Neuron (in vitro differentiated cells): ENCODE measurements around the gene RIPOR2.
"Not testable (repeated sequence)": the region's sequence is repeated elsewhere in the genome, so short reads cannot be mapped to it uniquely, and the experiment has no call there.

Source experiments
- H2AFZ ChIP-seq: one replicate; pipeline ENCODE4 v1.6.1; 2013; ENCODE audit warnings: low read depth, mild to moderate bottlenecking, inconsistent platforms, low read length, moderate library complexity
- H3K27me3 ChIP-seq: one replicate; pipeline ENCODE4 v1.6.1; 2013; ENCODE audit warnings: low read length; ENCODE audit not compliant: insufficient read depth
- H3K36me3 ChIP-seq: one replicate; pipeline ENCODE4 v1.6.1; 2013; ENCODE audit warnings: low read length; ENCODE audit not compliant: insufficient read depth
- H3K4me1 ChIP-seq: one replicate; pipeline ENCODE4 v1.6.1; 2013; ENCODE audit warnings: low read length; ENCODE audit not compliant: insufficient read depth
- H3K4me3 ChIP-seq: 2 replicates; pipeline ENCODE4 v1.5.1; 2013; ENCODE audit warnings: mild to moderate bottlenecking, low read length, moderate library complexity
- H3K9me3 ChIP-seq: one replicate; pipeline ENCODE4 v1.6.1; 2013; ENCODE audit warnings: low read length

The RIPOR2 gene

DNA sequence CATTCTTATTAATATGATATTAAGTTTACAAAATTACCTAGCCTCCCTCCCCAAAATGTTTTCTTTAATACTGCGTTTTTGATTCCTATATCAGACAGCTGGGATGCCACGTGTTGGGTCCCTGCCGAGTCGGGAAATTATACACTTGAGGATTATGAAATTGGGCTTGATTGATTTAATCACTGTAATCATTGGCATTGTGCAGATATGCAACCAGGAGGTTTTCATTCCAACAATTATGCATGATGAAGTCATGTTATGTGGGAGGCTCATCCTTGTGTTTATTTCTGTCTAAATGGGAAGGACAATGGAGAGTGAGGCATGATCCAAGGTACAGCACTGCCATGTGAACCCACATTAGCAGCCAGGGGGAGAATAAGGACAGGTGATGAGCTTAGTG is 30.6 kb upstream of the RIPOR2 start:
- H3K4me3 ChIP-seq = no peak overlapping the region
- no peaks in the 10 kb centered on the region for H3K4me1 ChIP-seq
- no peak overlapping the region for H2AFZ ChIP-seq
- H3K27me3 ChIP-seq = no peaks in the 10 kb centered on the region
- no peaks in the 10 kb centered on the region for H3K36me3 ChIP-seq
- H3K9me3 ChIP-seq = no peaks in the 10 kb centered on the region

- H2AFZ ChIP-seq = no peak overlapping the region
- H3K4me1 ChIP-seq = no peaks in the 10 kb centered on the region
- no peaks in the 10 kb centered on the region for H3K27me3 ChIP-seq
- no peak overlapping the region for H3K4me3 ChIP-seq
- H3K9me3 ChIP-seq = no peaks in the 10 kb centered on the region
- H3K36me3 ChIP-seq = no peaks in the 10 kb centered on the region
Observed at GRCh38 chr6:24963887-24964570, 28.3 kb upstream of the RIPOR2 start.

GRCh38 chr6:24963339-24963738 is 27.6 kb upstream of the RIPOR2 start:
- Histone ChIP-seq H3K27me3 (no peaks in the 10 kb centered on the region), H3K36me3 (no peaks in the 10 kb centered on the region), H2AFZ (no peak overlapping the region), H3K4me3 (no peak overlapping the region), H3K4me1 (no peaks in the 10 kb centered on the region), H3K9me3 (no peaks in the 10 kb centered on the region)

- no peaks in the 10 kb centered on the region for H3K4me1 ChIP-seq
- no peaks in the 10 kb centered on the region for H3K36me3 ChIP-seq
- no peak overlapping the region for H2AFZ ChIP-seq
- H3K27me3 ChIP-seq = no peaks in the 10 kb centered on the region
- no peaks in the 10 kb centered on the region for H3K9me3 ChIP-seq
- no peak overlapping the region for H3K4me3 ChIP-seq
Observed at GRCh38 chr6:24961852-24962251, 26.1 kb upstream of the RIPOR2 start.

- no peak overlapping the region for H3K4me3 ChIP-seq
- no peaks in the 10 kb centered on the region for H3K4me1 ChIP-seq
- no peak overlapping the region for H2AFZ ChIP-seq
- H3K9me3 ChIP-seq = no peaks in the 10 kb centered on the region
- H3K36me3 ChIP-seq = no peaks in the 10 kb centered on the region
- no peaks in the 10 kb centered on the region for H3K27me3 ChIP-seq
Observed at GRCh38 chr6:24960991-24961475, 25.3 kb upstream of the RIPOR2 start.

DNA sequence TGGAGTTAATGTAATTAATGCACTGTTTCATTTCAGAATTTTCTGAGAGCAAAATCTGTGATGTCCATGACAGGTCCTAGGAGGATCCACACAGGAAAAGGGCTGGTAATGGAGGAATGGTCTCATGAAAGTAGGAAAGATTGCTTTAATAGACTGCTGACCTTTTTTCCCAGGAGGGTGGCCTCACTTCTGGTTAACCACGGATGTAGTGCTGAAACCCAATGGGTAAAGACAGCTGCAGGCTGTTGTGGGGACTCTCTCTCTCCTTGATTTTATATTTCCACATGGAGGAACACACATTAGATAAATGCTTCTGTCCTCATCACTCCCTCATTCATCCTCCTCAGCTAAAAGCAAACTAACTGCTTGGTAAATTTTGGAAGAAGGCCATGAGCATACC is 23.6 kb upstream of the RIPOR2 start:
- no peaks in the 10 kb centered on the region for H3K4me1 ChIP-seq
- no peaks in the 10 kb centered on the region for H3K36me3 ChIP-seq

GRCh38 chr6:24957199-24957598 is 21.4 kb upstream of the RIPOR2 start:
- no peaks in the 10 kb centered on the region for H3K27me3 ChIP-seq
- peaks cover 3% of the 10 kb centered on the region for H3K9me3 ChIP-seq
- no peak overlapping the region for H3K4me3 ChIP-seq
- H3K4me1 ChIP-seq = no peaks in the 10 kb centered on the region
- H2AFZ ChIP-seq = no peak overlapping the region
- H3K36me3 ChIP-seq = no peaks in the 10 kb centered on the region

More for the DNA sequence above, 23.6 kb upstream of the RIPOR2 start:
- no peak overlapping the region for H3K4me3 ChIP-seq
- no peak overlapping the region for H2AFZ ChIP-seq
- H3K27me3 ChIP-seq = no peaks in the 10 kb centered on the region
- H3K9me3 ChIP-seq = no peaks in the 10 kb centered on the region

GRCh38 chr6:24953726-24954125 is 18.0 kb upstream of the RIPOR2 start:
- no peaks in the 10 kb centered on the region for H3K27me3 ChIP-seq
- peaks cover 3% of the 10 kb centered on the region for H3K9me3 ChIP-seq
- H3K36me3 ChIP-seq = no peaks in the 10 kb centered on the region

DNA sequence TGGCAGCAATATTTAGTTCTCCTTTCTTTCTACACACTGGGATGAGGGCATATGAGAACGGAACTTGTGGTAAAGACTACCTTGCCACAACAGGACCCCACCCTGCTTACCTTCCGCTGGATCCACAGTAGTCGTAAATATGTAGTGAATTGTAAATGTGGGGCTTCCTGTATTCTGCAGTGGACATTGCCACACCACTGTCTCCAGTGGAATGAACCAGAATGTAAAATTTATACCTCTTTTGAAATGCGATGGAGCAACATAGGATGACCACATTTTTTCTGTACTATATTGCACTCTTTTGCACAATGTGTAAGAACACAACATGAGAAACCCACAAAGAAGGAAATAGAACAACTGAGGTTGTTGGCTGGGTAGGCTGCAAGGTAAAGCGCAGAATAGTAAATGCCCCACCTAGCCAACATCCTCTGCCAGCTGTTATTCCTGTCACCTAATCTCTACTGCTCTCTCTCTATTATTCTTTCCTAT is 16.1 kb upstream of the RIPOR2 start:
- no peaks in the 10 kb centered on the region for H3K27me3 ChIP-seq
- no peak overlapping the region for H3K4me3 ChIP-seq
- H2AFZ ChIP-seq = no peak overlapping the region
- peaks cover 3% of the 10 kb centered on the region for H3K9me3 ChIP-seq
- H3K36me3 ChIP-seq = no peaks in the 10 kb centered on the region
- no peaks in the 10 kb centered on the region for H3K4me1 ChIP-seq

More at GRCh38 chr6:24953726-24954125, 18.0 kb upstream of the RIPOR2 start:
- Histone ChIP-seq H2AFZ (no peak overlapping the region), H3K4me3 (no peak overlapping the region), H3K4me1 (no peaks in the 10 kb centered on the region)

- Histone ChIP-seq H3K4me3 (no peak overlapping the region), H3K36me3 (no peaks in the 10 kb centered on the region), H3K9me3 (peaks cover 3% of the 10 kb centered on the region), H3K27me3 (no peaks in the 10 kb centered on the region), H2AFZ (no peak overlapping the region), H3K4me1 (no peaks in the 10 kb centered on the region)
Observed at GRCh38 chr6:24950218-24950941, 14.6 kb upstream of the RIPOR2 start.

DNA sequence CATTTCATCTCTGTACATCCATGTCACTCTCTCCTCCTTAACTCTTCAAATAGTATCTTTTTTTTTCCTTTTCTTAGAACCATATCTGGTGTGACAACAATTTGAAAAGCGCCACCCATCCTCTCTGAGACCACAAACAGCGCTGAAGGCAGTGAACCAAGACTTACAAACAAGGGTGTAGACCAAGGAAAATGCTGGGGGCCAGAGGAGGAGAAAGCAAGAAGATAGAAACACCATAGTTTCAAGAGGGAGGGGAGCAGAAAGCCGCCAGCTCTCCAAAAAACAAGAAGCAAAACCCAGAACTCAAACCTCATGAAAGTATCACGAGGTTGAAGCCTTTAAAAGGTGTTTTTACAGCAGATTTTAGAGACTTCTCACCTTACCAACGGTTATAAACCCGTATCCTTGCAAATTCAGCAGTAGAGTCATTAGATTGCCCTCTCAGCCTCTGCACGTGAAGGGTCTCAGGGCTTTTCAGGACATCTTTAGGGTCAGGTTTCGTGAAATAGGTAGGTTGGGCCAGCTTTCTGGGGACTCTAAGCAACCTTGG is 13.3 kb upstream of the RIPOR2 start:
- no peak overlapping the region for H2AFZ ChIP-seq
- peaks cover 5% of the 10 kb centered on the region for H3K9me3 ChIP-seq
- no peaks in the 10 kb centered on the region for H3K27me3 ChIP-seq
- no peaks in the 10 kb centered on the region for H3K4me1 ChIP-seq
- no peak overlapping the region for H3K4me3 ChIP-seq
- H3K36me3 ChIP-seq = no peaks in the 10 kb centered on the region

- not testable (repeated sequence) for H3K4me3 ChIP-seq, H3K27me3 ChIP-seq, H3K4me1 ChIP-seq, H3K9me3 ChIP-seq, H2AFZ ChIP-seq, H3K36me3 ChIP-seq
Observed at GRCh38 chr6:24948261-24948660, 12.5 kb upstream of the RIPOR2 start.

DNA sequence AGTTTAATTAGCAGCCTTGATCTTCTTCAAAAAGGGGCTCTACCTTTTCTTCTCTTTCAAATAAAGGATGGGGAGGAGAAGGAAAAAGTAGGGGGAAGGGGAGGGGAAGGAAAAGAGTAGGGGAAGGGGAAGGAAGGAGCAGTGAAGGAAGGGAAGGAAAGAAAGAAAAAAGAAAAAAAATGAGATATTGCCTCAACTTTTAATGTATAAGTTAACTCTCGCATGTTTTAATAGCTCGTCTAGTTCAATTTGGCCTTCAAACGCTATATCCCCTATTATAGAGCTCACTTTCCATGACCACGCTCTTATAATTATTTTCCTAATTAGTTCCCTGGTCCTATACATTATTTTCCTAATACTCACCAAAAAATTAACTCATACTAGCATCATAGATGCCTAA is 11.9 kb upstream of the RIPOR2 start:
- Histone ChIP-seq H3K9me3 (peaks cover 2% of the 10 kb centered on the region), H3K27me3 (no peaks in the 10 kb centered on the region), H3K4me3 (no peak overlapping the region), H3K4me1 (no peaks in the 10 kb centered on the region), H3K36me3 (no peaks in the 10 kb centered on the region), H2AFZ (no peak overlapping the region)
